MM.1S (cell line): ENCODE results near the gene GRHL3.

ENCODE experiments used
- CTCF ChIP-seq: fragments of 300-600 bp; sonication (generic); IDR thresholded peaks from 2 replicates; pipeline ENCODE4 v1.5.1; 2016; ENCODE audit warnings: antibody characterized with exemption, low read length, mixed read lengths
- EZH2 ChIP-seq: fragments of 300-600 bp; sonication (generic); optimal IDR thresholded peaks from 2 replicates; pipeline ENCODE3; 2017; ENCODE audit warnings: low read depth, mild to moderate bottlenecking, antibody characterized with exemption, low read length, mixed read lengths
- EZH2phosphoT487 ChIP-seq: fragments of 300-600 bp; sonication (generic); IDR thresholded peaks from 2 replicates; pipeline ENCODE4 v1.6.1; 2018; ENCODE audit warnings: antibody characterized with exemption, low read length

DNA sequence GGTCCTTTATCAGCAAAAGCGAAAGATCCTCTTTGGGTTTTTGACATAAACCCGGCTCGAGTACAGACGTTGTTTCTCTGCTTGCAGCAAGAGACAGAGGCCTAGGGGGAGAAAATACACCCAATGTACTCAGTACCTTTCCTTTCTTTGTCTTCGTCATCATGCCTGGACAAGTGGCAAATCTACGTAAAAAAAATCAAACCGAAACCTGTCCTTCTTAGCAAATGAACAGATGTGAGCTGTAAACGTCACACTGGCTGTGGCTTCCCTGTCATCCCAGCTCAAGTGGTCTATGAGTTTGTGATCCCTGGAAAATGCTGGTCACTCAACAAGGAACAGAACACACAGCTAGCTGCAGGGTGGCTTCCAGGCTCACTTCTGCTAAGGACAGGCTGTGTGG, 54.6 kb downstream of the GRHL3 start:
- TF ChIP-seq CTCF (no peak), EZH2 (no peak), EZH2phosphoT487 (no peak)
